ENCODE measurements around the gene SLC9C1. TPM values are rescaled to one million over a fixed set of nuclear protein-coding genes. Genes with fewer than 3 reads are reported as not detected.
A peak's percentile ranks its signal among the peaks of the same experiment; 100 is the strongest.

SLC9C1 gene
- total and polyA plus RNA-seq, 9 of the 15 experiments (the other 6 are each of a cell fraction or from before 2014, with no cell fraction given), result not detected

DNA sequence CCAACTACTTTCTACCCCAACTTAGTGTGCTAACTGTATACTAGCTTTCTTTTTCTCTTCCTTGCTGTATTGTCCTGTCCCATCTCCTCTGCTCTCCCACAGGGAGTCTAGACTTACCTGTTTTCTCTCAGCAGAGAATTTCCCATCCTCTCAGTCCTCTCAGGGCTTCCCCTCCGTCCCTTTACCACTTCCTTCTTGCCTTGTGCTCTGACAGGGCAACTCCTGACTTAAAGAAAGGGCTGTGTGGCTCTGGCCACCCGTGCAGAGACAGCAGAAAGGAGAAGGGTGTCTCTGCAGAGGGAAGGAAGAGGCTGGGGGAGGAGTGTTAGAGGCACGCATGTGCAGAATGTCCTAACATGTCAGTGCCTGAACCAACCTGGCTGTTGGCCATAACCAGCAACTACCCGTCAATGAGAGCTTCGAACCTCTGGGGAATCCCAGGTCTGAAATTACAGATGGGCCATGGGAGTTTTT is 161.0 kb downstream of the SLC9C1 start, which contains the start of gene GCSAM:
Gene GCSAM, minus strand, starts transcription at position 274 of the 474 bp plus-strand sequence. Its CDS starts 128 bp downstream, at position 146.
- intact Hi-C loops (cut with micrococcal nuclease), result loop anchor here (10.0 kb wide), 1 partner anchor 142 kb away; no protein-coding TSS in a partner anchor
- in situ Hi-C loops (cut with MboI), result no loop called here

DNA sequence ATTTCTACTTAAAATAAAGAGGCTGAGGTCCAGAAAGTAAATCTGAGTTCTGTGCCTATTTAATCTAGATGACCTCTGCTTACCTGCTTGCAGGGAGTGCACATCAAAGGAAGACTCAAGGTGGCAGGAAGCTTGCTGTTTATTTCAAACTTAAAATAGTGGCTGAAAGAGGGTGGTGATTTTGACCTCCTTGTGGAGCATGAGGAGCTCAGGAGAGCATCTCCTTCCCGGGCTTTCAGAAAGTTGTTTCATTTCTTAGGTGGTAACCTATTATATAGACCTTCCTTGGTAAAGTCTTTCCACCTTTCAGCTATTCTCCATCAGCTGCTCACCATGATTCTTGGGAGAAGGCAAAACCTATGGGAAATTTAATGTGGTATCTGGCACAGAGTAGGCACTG is 161.5 kb downstream of the SLC9C1 start:
- Histone ChIP-seq H3K27me3 (ENCODE audit: control insufficient read depth in 2 of 2, insufficient read depth in 2 of 2, low read length in 2 of 2) (no peaks in the 10 kb centered on the region), H3K4me1 (replicated peaks in 1 of 2; ENCODE audit: control insufficient read depth in 2 of 2, insufficient read depth in 2 of 2, low read length in 2 of 2) (peaks cover 0 to 7% of the 10 kb centered on the region in 2 experiments; a peak in 1 of 5 replicates), H2AFZ (ENCODE audit: low read depth, low read length) (no peak overlapping the region), H3K9me3 (replicated peaks; ENCODE audit: control insufficient read depth, insufficient read depth, low read depth, low read length) (no peaks in the 10 kb centered on the region), H3K27ac (ENCODE audit: extremely low read depth, low read depth, low read length) (no peak overlapping the region), H3K9ac (ENCODE audit: insufficient read depth in 1 of 2, low read depth in 2 of 2, low read length in 2 of 2) (no peak overlapping the region), H3K9me1 (ENCODE audit: control insufficient read depth, insufficient read depth, low read length) (no peaks in the 10 kb centered on the region), H3K36me3 (ENCODE audit: control insufficient read depth, insufficient read depth, low read length) (no peaks in the 10 kb centered on the region), H3K4me2 (ENCODE audit: insufficient read depth, low read length) (no peak overlapping the region), H3K4me3 (no peak overlapping the region), H4K20me1 (replicated peaks; ENCODE audit: control insufficient read depth, insufficient read depth, low read length) (no peaks in the 10 kb centered on the region), H3K79me2 (ENCODE audit: control insufficient read depth, insufficient read depth, low read length) (no peaks in the 10 kb centered on the region)
- ATAC-seq, result no peak
- DNase-seq (ENCODE audit: extremely low read depth in 1 of 4, low spot score in 3 of 4), result no peak
- no TSS peak for BruUV-seq (replicated peaks)
- WGBS (ENCODE audit: insufficient coverage, low coverage, missing lambda C conversion rate), result 0% methylated on average over 1 of the region's 1 CpG
- ChIA-PET CTCF (ENCODE audit: low intra/inter-chr PET ratio) (no interaction called here), POLR2A (no interaction called here)
- FAIRE-seq, result no peak
- intact Hi-C loops (cut with micrococcal nuclease), result loop anchor here (10.0 kb wide), 1 partner anchor 142 kb away; no protein-coding TSS in a partner anchor
- in situ Hi-C loops (cut with MboI), result no loop called here
- TF ChIP-seq NR2C1 (IDR thresholded peaks at IDR 0.05), result no peak
- no peak for TF ChIP-seq NR2C1 (tag; IDR thresholded peaks at IDR 0.05)
- TF ChIP-seq ZNF583 (CRISPR knock-in tag; IDR thresholded peaks at IDR 0.05), result no peak
- TF ChIP-seq, protein P1, sequence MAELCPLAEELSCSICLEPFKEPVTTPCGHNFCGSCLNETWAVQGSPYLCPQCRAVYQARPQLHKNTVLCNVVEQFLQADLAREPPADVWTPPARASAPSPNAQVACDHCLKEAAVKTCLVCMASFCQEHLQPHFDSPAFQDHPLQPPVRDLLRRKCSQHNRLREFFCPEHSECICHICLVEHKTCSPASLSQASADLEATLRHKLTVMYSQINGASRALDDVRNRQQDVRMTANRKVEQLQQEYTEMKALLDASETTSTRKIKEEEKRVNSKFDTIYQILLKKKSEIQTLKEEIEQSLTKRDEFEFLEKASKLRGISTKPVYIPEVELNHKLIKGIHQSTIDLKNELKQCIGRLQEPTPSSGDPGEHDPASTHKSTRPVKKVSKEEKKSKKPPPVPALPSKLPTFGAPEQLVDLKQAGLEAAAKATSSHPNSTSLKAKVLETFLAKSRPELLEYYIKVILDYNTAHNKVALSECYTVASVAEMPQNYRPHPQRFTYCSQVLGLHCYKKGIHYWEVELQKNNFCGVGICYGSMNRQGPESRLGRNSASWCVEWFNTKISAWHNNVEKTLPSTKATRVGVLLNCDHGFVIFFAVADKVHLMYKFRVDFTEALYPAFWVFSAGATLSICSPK (IDR thresholded peaks at IDR 0.05; ENCODE audit: borderline replicate concordance), result no peak
- TF ChIP-seq, protein P2, sequence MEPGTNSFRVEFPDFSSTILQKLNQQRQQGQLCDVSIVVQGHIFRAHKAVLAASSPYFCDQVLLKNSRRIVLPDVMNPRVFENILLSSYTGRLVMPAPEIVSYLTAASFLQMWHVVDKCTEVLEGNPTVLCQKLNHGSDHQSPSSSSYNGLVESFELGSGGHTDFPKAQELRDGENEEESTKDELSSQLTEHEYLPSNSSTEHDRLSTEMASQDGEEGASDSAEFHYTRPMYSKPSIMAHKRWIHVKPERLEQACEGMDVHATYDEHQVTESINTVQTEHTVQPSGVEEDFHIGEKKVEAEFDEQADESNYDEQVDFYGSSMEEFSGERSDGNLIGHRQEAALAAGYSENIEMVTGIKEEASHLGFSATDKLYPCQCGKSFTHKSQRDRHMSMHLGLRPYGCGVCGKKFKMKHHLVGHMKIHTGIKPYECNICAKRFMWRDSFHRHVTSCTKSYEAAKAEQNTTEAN (CRISPR knock-in tag; IDR thresholded peaks at IDR 0.05), result no peak
- no peak for TF ChIP-seq EP400 (IDR thresholded peaks at IDR 0.05)
- no peak for TF ChIP-seq ELF2 (CRISPR knock-in tag; IDR thresholded peaks at IDR 0.05)
- TF ChIP-seq, protein P3, sequence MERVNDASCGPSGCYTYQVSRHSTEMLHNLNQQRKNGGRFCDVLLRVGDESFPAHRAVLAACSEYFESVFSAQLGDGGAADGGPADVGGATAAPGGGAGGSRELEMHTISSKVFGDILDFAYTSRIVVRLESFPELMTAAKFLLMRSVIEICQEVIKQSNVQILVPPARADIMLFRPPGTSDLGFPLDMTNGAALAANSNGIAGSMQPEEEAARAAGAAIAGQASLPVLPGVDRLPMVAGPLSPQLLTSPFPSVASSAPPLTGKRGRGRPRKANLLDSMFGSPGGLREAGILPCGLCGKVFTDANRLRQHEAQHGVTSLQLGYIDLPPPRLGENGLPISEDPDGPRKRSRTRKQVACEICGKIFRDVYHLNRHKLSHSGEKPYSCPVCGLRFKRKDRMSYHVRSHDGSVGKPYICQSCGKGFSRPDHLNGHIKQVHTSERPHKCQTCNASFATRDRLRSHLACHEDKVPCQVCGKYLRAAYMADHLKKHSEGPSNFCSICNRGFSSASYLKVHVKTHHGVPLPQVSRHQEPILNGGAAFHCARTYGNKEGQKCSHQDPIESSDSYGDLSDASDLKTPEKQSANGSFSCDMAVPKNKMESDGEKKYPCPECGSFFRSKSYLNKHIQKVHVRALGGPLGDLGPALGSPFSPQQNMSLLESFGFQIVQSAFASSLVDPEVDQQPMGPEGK (CRISPR knock-in tag; IDR thresholded peaks at IDR 0.05; ENCODE audit: borderline replicate concordance), result no peak
- TF ChIP-seq, protein P4, sequence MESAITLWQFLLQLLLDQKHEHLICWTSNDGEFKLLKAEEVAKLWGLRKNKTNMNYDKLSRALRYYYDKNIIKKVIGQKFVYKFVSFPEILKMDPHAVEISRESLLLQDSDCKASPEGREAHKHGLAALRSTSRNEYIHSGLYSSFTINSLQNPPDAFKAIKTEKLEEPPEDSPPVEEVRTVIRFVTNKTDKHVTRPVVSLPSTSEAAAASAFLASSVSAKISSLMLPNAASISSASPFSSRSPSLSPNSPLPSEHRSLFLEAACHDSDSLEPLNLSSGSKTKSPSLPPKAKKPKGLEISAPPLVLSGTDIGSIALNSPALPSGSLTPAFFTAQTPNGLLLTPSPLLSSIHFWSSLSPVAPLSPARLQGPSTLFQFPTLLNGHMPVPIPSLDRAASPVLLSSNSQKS (CRISPR knock-in tag; IDR thresholded peaks at IDR 0.05), result no peak

More for the DNA sequence above, 161.0 kb downstream of the SLC9C1 start, which contains the start of gene GCSAM:
- TF ChIP-seq NRF1 (conservative IDR thresholded peaks at IDR 0.05 in 1 of 2, IDR thresholded peaks at IDR 0.05 in 1 of 2), result peak; percentile 45 to 62
- no peak for TF ChIP-seq TEAD2 (tag; IDR thresholded peaks at IDR 0.05)
- H3K9ac ChIP-seq (ENCODE audit: insufficient read depth in 1 of 2, low read depth in 2 of 2, low read length in 2 of 2), result no peak within 1 kb of the TSS
- CTCF ChIA-PET (ENCODE audit: low intra/inter-chr PET ratio), result no interaction called here
- H3K9me1 ChIP-seq (ENCODE audit: control insufficient read depth, insufficient read depth, low read length), result no peaks in the 10 kb centered on the region
- H2AFZ ChIP-seq (ENCODE audit: low read depth, low read length), result no peak within 1 kb of the TSS
- no peak within 1 kb of the TSS for H3K4me3 ChIP-seq
- BruUV-seq (replicated peaks), result no TSS peak
- no peak within 1 kb of the TSS for H3K27ac ChIP-seq (ENCODE audit: extremely low read depth, low read depth, low read length)
- ATAC-seq, result no peak
- peaks cover 0 to 7% of the 10 kb centered on the region in 2 experiments; a peak in 1 of 5 replicates for H3K4me1 ChIP-seq (replicated peaks in 1 of 2; ENCODE audit: control insufficient read depth in 2 of 2, insufficient read depth in 2 of 2, low read length in 2 of 2)
- H4K20me1 ChIP-seq (replicated peaks; ENCODE audit: control insufficient read depth, insufficient read depth, low read length), result no peaks in the 10 kb centered on the region
- 3% methylated on average over 3 of the region's 5 CpGs for WGBS (ENCODE audit: insufficient coverage, low coverage, missing lambda C conversion rate)
- no peaks in the 10 kb centered on the region for H3K79me2 ChIP-seq (ENCODE audit: control insufficient read depth, insufficient read depth, low read length)
- no peak within 1 kb of the TSS for H3K4me2 ChIP-seq (ENCODE audit: insufficient read depth, low read length)
- FAIRE-seq, result no peak
- DNase-seq (ENCODE audit: extremely low read depth in 1 of 4, low spot score in 3 of 4), result no peak
- H3K27me3 ChIP-seq (ENCODE audit: control insufficient read depth in 2 of 2, insufficient read depth in 2 of 2, low read length in 2 of 2), result no peaks in the 10 kb centered on the region
- no peaks in the 10 kb centered on the region for H3K36me3 ChIP-seq (ENCODE audit: control insufficient read depth, insufficient read depth, low read length)
- no peaks in the 10 kb centered on the region for H3K9me3 ChIP-seq (replicated peaks; ENCODE audit: control insufficient read depth, insufficient read depth, low read depth, low read length)
- POLR2A ChIA-PET, result no interaction called here
